Astrocyte (in vitro differentiated cells and primary cell): ENCODE results near the gene CFAP20. TPM values are rescaled to one million over a fixed set of nuclear protein-coding genes. Genes with fewer than 3 reads are reported as not detected.

ENCODE experiments used
- DNase-seq: peaks from one replicate; pipeline ENCODE4 v3.0.0-alpha.2; 2010; ENCODE audit warnings: low read depth
- FAIRE-seq: peaks from 2 replicates; lab custom pipeline; 2011; peaks lifted over from hg19 to GRCh38; lab: Jason Lieb, UNC
- H2AFZ ChIP-seq: 2 replicates; pipeline ENCODE4 v1.6.0; 2012; ENCODE audit warnings: low read depth, low read length, inconsistent platforms
- H3K27ac ChIP-seq: 2 replicates; pipeline ENCODE4 v1.5.1; 2011; ENCODE audit warnings: low read depth, low read length, inconsistent platforms
- H3K27me3 ChIP-seq: 2 replicates; pipeline ENCODE4 v1.6.0; 2011; ENCODE audit warnings: low read length, inconsistent platforms; ENCODE audit not compliant: insufficient read depth
- H3K36me3 ChIP-seq: 2 replicates; pipeline ENCODE4 v1.5.1; 2011; ENCODE audit warnings: low read length, inconsistent platforms; ENCODE audit not compliant: insufficient read depth
- H3K4me1 ChIP-seq: 2 replicates; pipeline ENCODE4 v1.5.1; 2011; ENCODE audit warnings: low read length, inconsistent platforms; ENCODE audit not compliant: insufficient read depth
- H3K4me2 ChIP-seq: 2 replicates; pipeline ENCODE4 v1.6.0; 2012; ENCODE audit warnings: low read length, inconsistent platforms
- H3K4me3 ChIP-seq: 2 replicates; pipeline ENCODE4 v1.5.1; 2011; ENCODE audit warnings: low read depth, mild to moderate bottlenecking, low read length, inconsistent platforms; ENCODE audit not compliant: insufficient read depth
- H3K79me2 ChIP-seq: 2 replicates; pipeline ENCODE4 v1.6.0; 2012; ENCODE audit warnings: mild to moderate bottlenecking, low read length, inconsistent platforms; ENCODE audit not compliant: insufficient read depth
- H3K9ac ChIP-seq: 2 replicates; pipeline ENCODE4 v1.6.0; 2012; ENCODE audit warnings: mild to moderate bottlenecking, low read length, inconsistent platforms
- H3K9me3 ChIP-seq: 2 replicates; pipeline ENCODE4 v1.5.1; 2012; ENCODE audit warnings: low read depth, mild to moderate bottlenecking, low read length, inconsistent platforms; ENCODE audit not compliant: insufficient read depth
- H4K20me1 ChIP-seq: 2 replicates; pipeline ENCODE4 v1.6.0; 2012; ENCODE audit warnings: low read length, inconsistent platforms; ENCODE audit not compliant: insufficient read depth
- H3K27ac Mint-ChIP-seq: one replicate; pipeline ENCODE4 v1.8.0; 2021; ENCODE audit warnings: mild to moderate bottlenecking, mixed read lengths; ENCODE audit not compliant: unreplicated experiment
- H3K27me3 Mint-ChIP-seq: one replicate; pipeline ENCODE4 v1.8.0; 2021; ENCODE audit warnings: low read depth, mixed read lengths; ENCODE audit not compliant: unreplicated experiment
- H3K36me3 Mint-ChIP-seq: one replicate; pipeline ENCODE4 v1.8.0; 2021; ENCODE audit warnings: low read depth, mixed read lengths; ENCODE audit not compliant: unreplicated experiment
- H3K4me1 Mint-ChIP-seq: one replicate; pipeline ENCODE4 v1.8.0; 2021; ENCODE audit warnings: low read depth, mixed read lengths; ENCODE audit not compliant: unreplicated experiment
- H3K4me3 Mint-ChIP-seq: one replicate; pipeline ENCODE4 v1.8.0; 2021; ENCODE audit warnings: mild to moderate bottlenecking, moderate library complexity, mixed read lengths; ENCODE audit not compliant: unreplicated experiment
- H3K9me3 Mint-ChIP-seq: one replicate; pipeline ENCODE4 v1.8.0; 2021; ENCODE audit warnings: mild to moderate bottlenecking, mixed read lengths; ENCODE audit not compliant: unreplicated experiment
- CTCF ChIP-seq: IDR thresholded peaks from 2 replicates; pipeline ENCODE4 v1.5.1; 2011; ENCODE audit warnings: low read depth, mild to moderate bottlenecking, inconsistent platforms, low read length, moderate library complexity; ENCODE audit not compliant: insufficient read depth
- EZH2 ChIP-seq: IDR thresholded peaks from 2 replicates; pipeline ENCODE4 v1.6.1; 2012; ENCODE audit warnings: mild to moderate bottlenecking, low read length, inconsistent platforms; ENCODE audit not compliant: insufficient read depth
- total RNA-seq: library from RNA; stranded (reverse); gene quantifications from 2 replicates; pipeline ENCODE4 v1.2.1, GENCODE V29; 2021

The CFAP20 gene
- total RNA-seq, 1 donor from 2014 or later = 43.6 TPM

- H3K27ac ChIP-seq = no peak overlapping the region
- Mint-ChIP-seq H3K4me1 (peaks cover 20% of the 10 kb centered on the region), H3K9me3 (no peaks in the 10 kb centered on the region), H3K4me3 (no peak overlapping the region), H3K27me3 (no peaks in the 10 kb centered on the region), H3K36me3 (no peaks in the 10 kb centered on the region), H3K27ac (no peak overlapping the region)
- H3K4me3 ChIP-seq = no peak overlapping the region
- TF ChIP-seq EZH2 (no peak), CTCF (no peak)
- H3K4me1 ChIP-seq = no peaks in the 10 kb centered on the region
- no peak overlapping the region for H3K4me2 ChIP-seq
- FAIRE-seq = no peak
- H3K27me3 ChIP-seq = no peaks in the 10 kb centered on the region
- H3K9ac ChIP-seq = no peak overlapping the region
- H2AFZ ChIP-seq = no peak overlapping the region
- no peak for DNase-seq
- H4K20me1 ChIP-seq = no peaks in the 10 kb centered on the region
- H3K36me3 ChIP-seq = no peaks in the 10 kb centered on the region
- H3K9me3 ChIP-seq = no peaks in the 10 kb centered on the region
- H3K79me2 ChIP-seq = no peaks in the 10 kb centered on the region
Measured at GRCh38 chr16:58102665-58103392, 26.4 kb downstream of the CFAP20 start.

GRCh38 chr16:58099956-58100300, 29.3 kb downstream of the CFAP20 start:
- no peak overlapping the region for H3K27ac Mint-ChIP-seq
- H4K20me1 ChIP-seq = no peaks in the 10 kb centered on the region
- no peak overlapping the region for H3K4me2 ChIP-seq
- no peak overlapping the region for H3K4me3 Mint-ChIP-seq
- no peak for TF ChIP-seq EZH2
- TF ChIP-seq CTCF = no peak
- no peaks in the 10 kb centered on the region for H3K9me3 Mint-ChIP-seq
- H3K4me3 ChIP-seq = no peak overlapping the region
- FAIRE-seq = no peak
- H3K4me1 ChIP-seq = no peaks in the 10 kb centered on the region
- no peaks in the 10 kb centered on the region for H3K9me3 ChIP-seq
- H2AFZ ChIP-seq = no peak overlapping the region
- no peaks in the 10 kb centered on the region for H3K36me3 ChIP-seq
- no peak for DNase-seq
- no peak overlapping the region for H3K27ac ChIP-seq
- no peak overlapping the region for H3K9ac ChIP-seq
- H3K79me2 ChIP-seq = no peaks in the 10 kb centered on the region
- peaks cover 4% of the 10 kb centered on the region for H3K27me3 Mint-ChIP-seq
- peaks cover 16% of the 10 kb centered on the region for H3K4me1 Mint-ChIP-seq
- H3K36me3 Mint-ChIP-seq = no peaks in the 10 kb centered on the region
- H3K27me3 ChIP-seq = no peaks in the 10 kb centered on the region
